ENCODE results near the gene MEG3.
"Not testable (repeated sequence)": the region's sequence is repeated elsewhere in the genome, so short reads cannot be mapped to it uniquely, and the experiment has no call there.

Gene MEG3

GRCh38 chr14:100807979-100808734, 17.8 kb upstream of the MEG3 start:
- Histone ChIP-seq H3K27me3 (ENCODE audit: control insufficient read depth, insufficient read depth, low read length) (peaks cover 7% of the 10 kb centered on the region), H3K4me3 (ENCODE audit: low read length) (no peak overlapping the region), H3K36me3 (ENCODE audit: control insufficient read depth, insufficient read depth, low read length) (no peaks in the 10 kb centered on the region), H3K9ac (ENCODE audit: low read length) (no peak overlapping the region), H3K9me3 (ENCODE audit: control insufficient read depth, low read length) (no peaks in the 10 kb centered on the region), H3K4me1 (ENCODE audit: control insufficient read depth, insufficient read depth, low read length) (no peaks in the 10 kb centered on the region)

DNA sequence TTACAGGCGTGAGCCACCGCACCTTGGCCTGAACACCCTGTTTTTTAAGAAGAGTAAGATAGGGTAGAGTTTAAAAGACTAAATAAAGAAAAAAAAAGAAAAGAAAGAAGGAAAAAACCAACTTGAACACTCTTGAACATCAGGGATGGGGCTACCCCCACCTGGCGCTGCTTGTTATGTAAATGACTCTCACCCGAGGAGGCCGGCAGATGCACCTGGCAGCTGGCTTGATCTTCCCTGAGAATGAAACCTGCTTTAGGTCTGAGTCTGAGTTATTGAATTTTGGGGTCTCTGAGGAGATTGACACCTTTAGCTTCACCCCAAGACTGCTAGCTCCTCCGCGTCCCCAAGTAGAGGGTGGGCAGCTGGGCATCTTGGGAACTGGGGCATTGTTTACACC, 15.5 kb upstream of the MEG3 start:
- Histone ChIP-seq H3K27me3 (ENCODE audit: control insufficient read depth, insufficient read depth, low read length) (peaks cover 7% of the 10 kb centered on the region), H3K4me3 (ENCODE audit: low read length) (no peak overlapping the region)

DNA sequence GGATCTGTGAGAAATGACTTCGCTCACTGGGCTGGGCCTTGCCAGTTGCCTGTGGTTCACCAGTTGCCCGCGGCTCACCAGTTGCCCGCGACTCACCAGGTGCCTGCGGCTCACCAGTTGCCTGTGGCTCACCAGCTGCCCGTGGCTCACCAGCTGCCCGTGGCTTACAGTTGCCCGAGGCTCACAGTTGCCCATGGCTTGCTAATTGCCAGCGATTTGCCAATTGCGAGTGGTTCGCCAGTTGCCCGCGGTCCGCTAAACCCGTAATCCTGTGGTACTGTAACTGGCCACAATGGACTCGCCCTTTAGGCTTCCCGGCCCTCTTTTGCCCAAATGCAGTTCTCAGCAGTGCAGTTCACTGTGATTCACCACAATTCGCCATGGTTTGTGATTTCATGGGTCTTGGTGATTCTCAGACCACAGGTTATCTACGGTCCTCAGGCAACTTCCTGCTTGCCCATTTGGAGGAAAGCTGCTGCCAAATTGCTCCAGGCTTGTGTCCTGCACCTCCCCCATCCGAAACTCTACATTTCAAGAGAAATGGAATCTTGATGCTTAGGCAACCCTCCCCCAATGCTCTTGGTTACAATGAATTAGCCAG, 15.0 kb upstream of the MEG3 start:
- H3K9me3 ChIP-seq (ENCODE audit: control insufficient read depth, low read length), result no peaks in the 10 kb centered on the region
- H3K27me3 ChIP-seq (ENCODE audit: control insufficient read depth, insufficient read depth, low read length), result peaks cover 10% of the 10 kb centered on the region
- H3K9ac ChIP-seq (ENCODE audit: low read length), result no peak overlapping the region
- H3K4me1 ChIP-seq (ENCODE audit: control insufficient read depth, insufficient read depth, low read length), result no peaks in the 10 kb centered on the region
- H3K36me3 ChIP-seq (ENCODE audit: control insufficient read depth, insufficient read depth, low read length), result no peaks in the 10 kb centered on the region
- no peak overlapping the region for H3K4me3 ChIP-seq (ENCODE audit: low read length)

More for the DNA sequence above, 15.5 kb upstream of the MEG3 start:
- no peaks in the 10 kb centered on the region for H3K4me1 ChIP-seq (ENCODE audit: control insufficient read depth, insufficient read depth, low read length)
- H3K9ac ChIP-seq (ENCODE audit: low read length), result no peak overlapping the region
- no peaks in the 10 kb centered on the region for H3K9me3 ChIP-seq (ENCODE audit: control insufficient read depth, low read length)
- H3K36me3 ChIP-seq (ENCODE audit: control insufficient read depth, insufficient read depth, low read length), result no peaks in the 10 kb centered on the region

GRCh38 chr14:100813291-100813690, 12.6 kb upstream of the MEG3 start:
- Histone ChIP-seq H3K4me1 (ENCODE audit: control insufficient read depth, insufficient read depth, low read length) (no peaks in the 10 kb centered on the region), H3K36me3 (ENCODE audit: control insufficient read depth, insufficient read depth, low read length) (no peaks in the 10 kb centered on the region), H3K4me3 (ENCODE audit: low read length) (no peak overlapping the region), H3K9me3 (ENCODE audit: control insufficient read depth, low read length) (no peaks in the 10 kb centered on the region), H3K27me3 (ENCODE audit: control insufficient read depth, insufficient read depth, low read length) (peaks cover 10% of the 10 kb centered on the region), H3K9ac (ENCODE audit: low read length) (no peak overlapping the region)

- Histone ChIP-seq H3K27me3 (ENCODE audit: control insufficient read depth, insufficient read depth, low read length) (peaks cover 8% of the 10 kb centered on the region), H3K4me1 (ENCODE audit: control insufficient read depth, insufficient read depth, low read length) (no peaks in the 10 kb centered on the region), H3K36me3 (ENCODE audit: control insufficient read depth, insufficient read depth, low read length) (no peaks in the 10 kb centered on the region), H3K9me3 (ENCODE audit: control insufficient read depth, low read length) (no peaks in the 10 kb centered on the region), H3K9ac (ENCODE audit: low read length) (no peak overlapping the region), H3K4me3 (ENCODE audit: low read length) (no peak overlapping the region)
Measured at GRCh38 chr14:100815478-100816285, 10.2 kb upstream of the MEG3 start.

GRCh38 chr14:100816286-100816949, 9.5 kb upstream of the MEG3 start:
- Histone ChIP-seq H3K9ac (ENCODE audit: low read length) (no peak overlapping the region), H3K4me1 (ENCODE audit: control insufficient read depth, insufficient read depth, low read length) (no peaks in the 10 kb centered on the region), H3K27me3 (ENCODE audit: control insufficient read depth, insufficient read depth, low read length) (peaks cover 3% of the 10 kb centered on the region), H3K9me3 (ENCODE audit: control insufficient read depth, low read length) (no peaks in the 10 kb centered on the region), H3K36me3 (ENCODE audit: control insufficient read depth, insufficient read depth, low read length) (no peaks in the 10 kb centered on the region), H3K4me3 (ENCODE audit: low read length) (no peak overlapping the region)

DNA sequence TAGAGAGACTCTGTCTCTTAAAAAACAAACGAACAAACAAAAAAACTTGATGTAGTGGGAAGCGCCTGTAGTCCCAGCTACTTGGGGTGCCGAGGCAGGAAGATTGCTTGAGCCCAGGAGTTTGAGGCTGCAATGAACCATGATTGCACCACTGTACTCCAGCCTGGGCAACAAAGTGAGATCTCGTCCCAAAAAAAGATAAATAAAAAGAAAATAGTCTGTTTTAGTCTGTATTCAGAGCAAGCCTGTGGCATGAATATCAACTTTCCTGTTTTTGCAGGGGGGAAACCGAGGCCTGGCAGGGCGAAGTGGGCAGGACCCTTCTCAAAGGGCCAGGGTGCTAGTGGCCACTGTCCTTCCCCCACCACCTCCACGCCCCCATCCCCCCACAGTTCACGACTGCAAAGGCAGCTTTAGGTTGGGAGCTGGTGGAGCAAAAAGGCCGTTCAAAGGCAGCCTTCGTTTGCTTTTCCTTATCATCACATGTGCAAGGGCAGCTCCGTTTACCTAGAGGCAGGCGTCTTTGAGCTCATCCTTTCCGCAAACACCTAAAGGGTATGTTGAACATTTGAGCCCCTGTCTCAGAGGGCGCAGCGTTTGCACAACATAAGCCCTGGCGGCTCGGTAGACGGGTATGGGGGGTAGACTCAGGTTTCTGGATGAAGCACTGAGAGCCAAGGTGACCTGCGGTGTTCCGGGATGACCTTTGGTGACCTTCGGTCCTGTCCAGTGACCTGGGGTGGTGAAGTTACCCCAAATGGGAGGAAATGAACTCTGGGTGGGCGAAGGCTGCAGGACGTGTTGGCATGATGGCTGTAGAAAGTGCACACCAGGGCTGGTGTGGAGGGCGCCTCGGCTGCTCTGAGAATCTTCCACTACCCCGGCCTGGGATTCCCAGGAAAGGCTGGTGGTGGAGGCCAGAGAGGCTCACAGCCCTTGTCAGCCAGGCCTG, 8.7 kb upstream of the MEG3 start:
- Histone ChIP-seq H3K9me3 (ENCODE audit: control insufficient read depth, low read length) (no peaks in the 10 kb centered on the region), H3K9ac (ENCODE audit: low read length) (no peak overlapping the region), H3K27me3 (ENCODE audit: control insufficient read depth, insufficient read depth, low read length) (peaks cover 3% of the 10 kb centered on the region), H3K4me1 (ENCODE audit: control insufficient read depth, insufficient read depth, low read length) (no peaks in the 10 kb centered on the region), H3K36me3 (ENCODE audit: control insufficient read depth, insufficient read depth, low read length) (no peaks in the 10 kb centered on the region), H3K4me3 (ENCODE audit: low read length) (no peak overlapping the region)

DNA sequence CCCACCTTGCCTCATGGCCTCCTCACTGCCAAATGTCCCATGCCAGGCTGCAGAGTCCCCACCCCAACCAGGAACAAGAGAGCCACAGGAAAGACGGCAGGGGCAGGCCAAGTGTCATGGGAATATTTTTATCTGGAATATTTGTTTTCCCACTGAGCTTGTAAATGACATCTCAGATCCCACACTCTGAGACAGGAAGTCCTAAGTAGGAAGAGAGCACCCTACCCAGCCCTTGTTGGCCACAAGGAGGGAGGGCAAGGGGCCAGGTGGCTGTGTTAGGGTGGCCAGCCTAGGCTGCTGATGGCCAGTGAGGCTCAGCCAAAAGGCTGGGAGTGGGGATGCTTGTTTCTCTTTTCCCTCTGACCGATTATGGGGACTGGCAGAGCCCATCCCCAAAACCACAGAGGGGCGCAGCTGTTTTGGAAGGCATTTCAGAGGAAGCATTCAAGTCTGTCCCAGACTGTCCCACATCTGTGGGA, 7.7 kb upstream of the MEG3 start:
- Histone ChIP-seq H3K36me3 (ENCODE audit: control insufficient read depth, insufficient read depth, low read length) (no peaks in the 10 kb centered on the region), H3K9ac (ENCODE audit: low read length) (no peak overlapping the region), H3K4me3 (ENCODE audit: low read length) (no peak overlapping the region)

GRCh38 chr14:100818923-100819322, 7.0 kb upstream of the MEG3 start:
- H3K4me3 ChIP-seq (ENCODE audit: low read length); H3K36me3 ChIP-seq (ENCODE audit: control insufficient read depth, insufficient read depth, low read length); H3K27me3 ChIP-seq (ENCODE audit: control insufficient read depth, insufficient read depth, low read length); H3K4me1 ChIP-seq (ENCODE audit: control insufficient read depth, insufficient read depth, low read length); H3K9ac ChIP-seq (ENCODE audit: low read length); H3K9me3 ChIP-seq (ENCODE audit: control insufficient read depth, low read length): not testable (repeated sequence)

More for the DNA sequence above, 7.7 kb upstream of the MEG3 start:
- Histone ChIP-seq H3K9me3 (ENCODE audit: control insufficient read depth, low read length) (no peaks in the 10 kb centered on the region), H3K4me1 (ENCODE audit: control insufficient read depth, insufficient read depth, low read length) (no peaks in the 10 kb centered on the region), H3K27me3 (ENCODE audit: control insufficient read depth, insufficient read depth, low read length) (peaks cover 3% of the 10 kb centered on the region)

- no peaks in the 10 kb centered on the region for H3K4me1 ChIP-seq (ENCODE audit: control insufficient read depth, insufficient read depth, low read length)
- peaks cover 6% of the 10 kb centered on the region for H3K27me3 ChIP-seq (ENCODE audit: control insufficient read depth, insufficient read depth, low read length)
- no peaks in the 10 kb centered on the region for H3K36me3 ChIP-seq (ENCODE audit: control insufficient read depth, insufficient read depth, low read length)
- H3K9me3 ChIP-seq (ENCODE audit: control insufficient read depth, low read length), result no peaks in the 10 kb centered on the region
- H3K9ac ChIP-seq (ENCODE audit: low read length), result no peak overlapping the region
- H3K4me3 ChIP-seq (ENCODE audit: low read length), result no peak overlapping the region
Measured at GRCh38 chr14:100819453-100819828, 6.5 kb upstream of the MEG3 start.

DNA sequence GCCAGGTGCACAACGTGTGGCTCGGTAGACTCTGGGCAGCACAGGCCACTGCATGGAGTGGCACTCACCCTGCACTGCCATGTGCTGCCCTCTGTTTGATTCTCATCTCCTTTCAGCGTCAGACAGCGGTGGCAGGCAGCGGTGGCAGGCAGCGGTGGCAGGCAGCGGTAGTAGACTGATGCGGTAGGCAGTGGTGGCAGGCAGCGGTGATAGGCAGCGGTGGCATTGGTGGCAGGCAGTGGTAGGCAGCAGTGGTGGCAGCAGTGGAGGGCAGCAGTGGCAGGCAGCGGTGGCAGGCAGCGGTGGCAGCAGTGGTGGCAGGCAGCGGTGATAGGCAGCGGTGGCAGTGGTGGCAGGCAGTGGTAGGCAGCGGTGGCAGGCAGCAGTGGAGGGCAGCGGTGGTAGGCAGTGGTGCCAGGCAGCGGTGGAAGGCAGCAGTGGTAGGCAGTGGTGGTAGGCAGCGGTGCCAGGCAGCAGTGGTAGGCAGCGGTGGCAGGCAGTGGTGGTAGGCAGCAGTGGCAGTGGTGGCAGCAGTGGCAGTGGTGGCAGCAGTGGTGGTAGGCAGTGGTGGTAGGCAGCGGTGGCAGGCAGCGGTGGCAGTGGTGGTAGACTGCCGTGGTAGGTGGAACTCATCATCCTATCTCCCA, 6.0 kb upstream of the MEG3 start:
- peaks cover 6% of the 10 kb centered on the region for H3K27me3 ChIP-seq (ENCODE audit: control insufficient read depth, insufficient read depth, low read length)
- no peak overlapping the region for H3K4me3 ChIP-seq (ENCODE audit: low read length)
- H3K9ac ChIP-seq (ENCODE audit: low read length), result no peak overlapping the region
- no peaks in the 10 kb centered on the region for H3K4me1 ChIP-seq (ENCODE audit: control insufficient read depth, insufficient read depth, low read length)
- H3K36me3 ChIP-seq (ENCODE audit: control insufficient read depth, insufficient read depth, low read length), result no peaks in the 10 kb centered on the region
- H3K9me3 ChIP-seq (ENCODE audit: control insufficient read depth, low read length), result no peaks in the 10 kb centered on the region
